DMS153 treated with DMSO at 0.1 percent for 48 hours (cell line): ENCODE data around the gene CYP2U1.
A peak's percentile ranks its signal among the peaks of the same experiment; 100 is the strongest.

Experiments
- DNase-seq: peaks from one replicate; lab custom pipeline; 2025; ENCODE audit not compliant: unreplicated experiment; lab: John Stamatoyannopoulos, UW

Gene CYP2U1

GRCh38 chr4:107978716-107979451, 47.5 kb downstream of the CYP2U1 start:
- no peak for DNase-seq

GRCh38 chr4:107987916-107988762, 56.8 kb downstream of the CYP2U1 start:
- DNase-seq: no peak

DNA sequence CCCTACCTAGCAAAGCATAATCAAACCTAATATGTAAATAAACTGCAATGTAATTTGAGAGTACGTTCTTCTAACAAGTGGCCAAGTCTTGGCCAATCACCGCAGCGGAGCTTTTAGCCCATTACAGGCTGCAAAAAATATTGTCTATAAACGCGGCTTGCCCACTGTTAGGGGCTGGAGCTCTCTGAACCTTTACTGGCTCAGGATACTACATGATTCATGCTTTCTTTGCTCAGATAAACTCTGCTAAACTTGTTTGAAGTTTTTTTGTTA, 57.4 kb downstream of the CYP2U1 start:
- DNase-seq: peak; percentile 17

GRCh38 chr4:107989162-107989536, 57.8 kb downstream of the CYP2U1 start:
- no peak for DNase-seq

GRCh38 chr4:107989537-107990386, 58.4 kb downstream of the CYP2U1 start, which contains the start of gene HADH:
TSS of gene HADH (plus strand) at chr4:107989889. CDS start at chr4:107989933, 44 bp downstream.
- peak; percentile 90 for DNase-seq

GRCh38 chr4:107991945-107992630, 60.7 kb downstream of the CYP2U1 start:
- no peak for DNase-seq

DNA sequence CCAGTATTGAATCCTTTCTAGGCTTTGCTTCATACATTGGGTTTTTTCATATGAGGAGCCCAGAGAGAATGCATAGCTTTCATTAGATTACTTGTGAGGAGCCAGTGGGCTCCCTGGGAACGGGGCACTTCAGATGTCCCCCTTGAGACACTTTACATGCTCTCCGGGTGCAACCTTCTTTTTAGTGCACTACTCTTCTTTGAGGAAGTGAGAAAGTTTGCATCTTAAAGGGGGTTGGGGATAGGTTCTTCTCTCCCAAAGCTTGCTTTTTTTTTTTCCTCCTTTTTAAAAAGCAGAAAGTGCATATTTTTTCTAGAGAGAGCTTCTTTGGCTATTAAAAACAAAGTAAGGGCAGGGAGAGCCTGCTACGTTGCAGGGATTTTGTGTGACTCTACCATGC, 62.6 kb downstream of the CYP2U1 start:
- no peak for DNase-seq

- no peak for DNase-seq
Observed at GRCh38 chr4:107994894-107995293, 63.5 kb downstream of the CYP2U1 start.

DNA sequence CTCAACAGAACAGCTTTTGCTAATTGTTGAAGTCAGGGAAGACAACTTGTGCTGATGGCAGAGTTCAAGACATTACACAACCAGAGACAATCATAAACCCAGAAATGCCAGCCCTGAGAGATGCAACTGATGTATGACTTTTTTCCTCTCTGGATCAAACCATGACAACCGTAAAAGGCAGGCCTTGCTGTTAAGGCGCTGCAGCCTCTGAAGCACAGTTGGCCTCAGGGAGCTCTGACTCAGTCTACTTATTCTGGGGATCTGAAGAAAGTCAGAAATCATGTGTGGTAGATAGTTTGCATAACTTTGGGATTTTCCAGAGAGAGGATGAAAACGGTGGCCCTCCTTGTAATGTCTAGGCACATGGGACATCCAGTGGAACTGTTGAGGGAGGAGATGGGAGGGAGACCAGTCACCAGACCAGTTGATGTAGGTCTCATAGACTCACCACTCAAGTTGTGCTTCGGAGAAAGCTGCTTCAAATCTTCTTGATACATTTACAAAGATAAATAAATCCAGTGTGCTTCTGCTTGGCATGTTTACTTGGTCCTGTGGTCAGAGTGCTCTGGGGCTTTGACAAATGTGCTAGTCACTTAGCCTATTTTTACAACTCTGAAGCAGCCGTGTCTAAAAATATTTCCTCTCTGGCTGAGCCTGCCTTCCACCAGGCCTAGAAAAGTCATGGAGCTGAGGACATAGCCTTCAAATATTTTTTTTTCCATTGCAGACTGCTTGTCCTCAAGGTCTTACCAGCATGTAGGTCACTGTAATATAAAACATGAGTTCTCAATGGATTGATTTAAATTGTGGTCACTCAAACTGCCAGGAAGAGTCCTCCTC, 65.8 kb downstream of the CYP2U1 start:
- no peak for DNase-seq

DNA sequence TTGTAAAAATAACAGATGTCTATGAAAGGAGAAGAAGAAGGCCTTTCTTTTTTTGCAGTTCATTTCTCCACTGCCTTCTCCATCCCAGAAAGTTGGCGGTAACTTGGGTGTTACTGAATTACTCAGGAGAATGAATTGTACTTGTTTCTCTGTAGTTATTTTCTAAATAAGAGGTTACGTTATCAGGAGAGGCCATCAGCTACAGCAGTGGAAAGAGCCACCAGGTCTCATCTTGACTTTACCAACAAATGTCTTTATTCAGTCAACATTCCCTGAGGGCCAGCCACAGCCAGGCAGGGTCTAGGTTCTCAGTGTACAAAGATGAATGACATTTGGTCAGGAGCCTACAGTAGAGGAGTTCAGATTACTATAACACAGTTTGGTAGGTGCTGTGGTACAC, 66.4 kb downstream of the CYP2U1 start:
- no peak for DNase-seq

DNA sequence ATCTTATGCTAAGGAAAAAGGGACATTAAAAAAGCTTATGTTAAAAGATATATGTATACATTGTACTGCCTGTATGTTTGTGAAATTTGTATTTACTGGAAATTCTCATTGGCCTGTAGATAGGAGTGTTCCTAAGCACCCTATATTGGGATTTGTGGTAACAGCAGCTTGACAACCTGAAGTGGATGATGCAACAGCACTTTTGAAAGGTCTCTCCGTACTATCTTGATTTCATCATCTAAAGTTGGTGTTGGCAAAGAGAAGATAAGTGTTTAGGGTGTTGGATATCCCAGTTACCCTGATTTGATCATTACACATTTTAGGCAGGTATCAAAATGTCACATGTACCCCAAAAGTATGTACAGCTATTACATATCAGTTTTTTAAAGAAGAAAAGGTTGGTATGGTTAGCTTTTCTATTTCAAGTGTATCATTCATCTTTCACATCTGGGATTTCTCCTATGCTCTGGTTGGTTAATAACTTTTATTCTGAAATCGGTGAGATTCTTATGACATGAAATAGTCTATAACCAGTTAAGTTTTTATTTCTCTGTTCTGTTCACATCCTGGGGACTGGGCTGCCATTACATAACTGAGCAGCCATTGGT, 68.7 kb downstream of the CYP2U1 start:
- no peak for DNase-seq

- DNase-seq: no peak
Observed at GRCh38 chr4:108001540-108002135, 70.3 kb downstream of the CYP2U1 start.
